Measurements from ENCODE around the gene CDYL.

CDYL gene

DNA sequence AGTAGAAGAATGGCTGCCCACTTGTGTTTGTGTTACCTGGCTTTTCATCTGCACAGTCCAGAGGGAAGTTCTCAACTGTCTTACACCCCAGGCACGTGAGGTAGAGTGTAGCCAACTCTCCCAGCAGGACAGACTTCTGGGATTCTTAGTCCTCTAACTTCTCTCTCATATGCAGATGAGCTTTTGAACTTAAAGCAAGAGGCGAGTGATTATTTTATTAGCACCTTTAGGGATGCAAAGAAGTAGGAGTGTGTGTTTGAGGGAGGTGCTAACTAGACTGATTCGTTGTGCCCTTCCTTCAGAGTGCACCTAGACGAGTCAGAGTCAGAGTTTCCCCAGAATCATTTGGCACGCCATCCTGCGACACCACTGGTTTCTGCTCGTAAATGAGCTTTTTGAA is 10.8 kb downstream of the CDYL start:
- H3K36me3 ChIP-seq = no peaks in the 10 kb centered on the region
- TF ChIP-seq, protein P1, sequence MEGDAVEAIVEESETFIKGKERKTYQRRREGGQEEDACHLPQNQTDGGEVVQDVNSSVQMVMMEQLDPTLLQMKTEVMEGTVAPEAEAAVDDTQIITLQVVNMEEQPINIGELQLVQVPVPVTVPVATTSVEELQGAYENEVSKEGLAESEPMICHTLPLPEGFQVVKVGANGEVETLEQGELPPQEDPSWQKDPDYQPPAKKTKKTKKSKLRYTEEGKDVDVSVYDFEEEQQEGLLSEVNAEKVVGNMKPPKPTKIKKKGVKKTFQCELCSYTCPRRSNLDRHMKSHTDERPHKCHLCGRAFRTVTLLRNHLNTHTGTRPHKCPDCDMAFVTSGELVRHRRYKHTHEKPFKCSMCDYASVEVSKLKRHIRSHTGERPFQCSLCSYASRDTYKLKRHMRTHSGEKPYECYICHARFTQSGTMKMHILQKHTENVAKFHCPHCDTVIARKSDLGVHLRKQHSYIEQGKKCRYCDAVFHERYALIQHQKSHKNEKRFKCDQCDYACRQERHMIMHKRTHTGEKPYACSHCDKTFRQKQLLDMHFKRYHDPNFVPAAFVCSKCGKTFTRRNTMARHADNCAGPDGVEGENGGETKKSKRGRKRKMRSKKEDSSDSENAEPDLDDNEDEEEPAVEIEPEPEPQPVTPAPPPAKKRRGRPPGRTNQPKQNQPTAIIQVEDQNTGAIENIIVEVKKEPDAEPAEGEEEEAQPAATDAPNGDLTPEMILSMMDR (IDR thresholded peaks at IDR 0.05) = no peak
- no peaks in the 10 kb centered on the region for H3K9me3 ChIP-seq
- peaks cover 9 to 14% of the 10 kb centered on the region in 2 experiments for H3K4me1 ChIP-seq (ENCODE audit: control insufficient read depth in 1 of 2, insufficient read depth in 1 of 2, low read depth in 1 of 2, low read length in 1 of 2)
- H3K27ac ChIP-seq = no peak overlapping the region
- no peak overlapping the region for H3K4me3 ChIP-seq (ENCODE audit: low read depth in 1 of 2, low read length in 1 of 2)
- no peaks in the 10 kb centered on the region for H3K27me3 ChIP-seq

DNA sequence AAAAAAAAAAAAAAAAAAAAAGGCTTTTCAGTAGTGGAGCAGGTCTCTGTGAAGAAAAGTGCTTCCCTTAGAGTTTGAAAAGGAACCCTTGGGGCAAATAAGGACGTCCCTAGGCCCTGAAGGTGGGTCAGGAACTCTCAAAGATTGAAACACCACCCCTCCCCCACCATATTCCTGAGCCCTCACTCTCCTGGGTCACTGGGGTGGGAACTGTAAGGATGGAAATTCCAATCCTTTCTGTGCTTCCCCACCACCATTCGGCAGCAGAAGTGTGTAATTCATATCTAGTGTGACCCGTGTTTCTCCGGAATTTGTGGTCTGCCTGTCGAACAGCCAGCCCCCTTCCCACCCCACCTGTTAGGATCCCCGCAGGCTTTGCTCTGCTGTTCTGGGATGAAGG is 12.3 kb downstream of the CDYL start:
- Histone ChIP-seq H3K27ac (no peak overlapping the region), H3K4me1 (ENCODE audit: control insufficient read depth in 1 of 2, insufficient read depth in 1 of 2, low read depth in 1 of 2, low read length in 1 of 2) (peaks cover 9 to 14% of the 10 kb centered on the region in 2 experiments), H3K4me3 (ENCODE audit: low read depth in 1 of 2, low read length in 1 of 2) (no peak overlapping the region), H3K36me3 (no peaks in the 10 kb centered on the region), H3K9me3 (no peaks in the 10 kb centered on the region), H3K27me3 (no peaks in the 10 kb centered on the region)
- TF ChIP-seq, protein P1 (IDR thresholded peaks at IDR 0.05) = no peak

- H3K4me3 ChIP-seq (ENCODE audit: low read depth in 1 of 2, low read length in 1 of 2) = no peak overlapping the region
- H3K27me3 ChIP-seq = no peaks in the 10 kb centered on the region
- TF ChIP-seq, protein P1 (IDR thresholded peaks at IDR 0.05) = no peak
- H3K27ac ChIP-seq = no peak overlapping the region
- peaks cover 9 to 14% of the 10 kb centered on the region in 2 experiments for H3K4me1 ChIP-seq (ENCODE audit: control insufficient read depth in 1 of 2, insufficient read depth in 1 of 2, low read depth in 1 of 2, low read length in 1 of 2)
- H3K36me3 ChIP-seq = no peaks in the 10 kb centered on the region
- H3K9me3 ChIP-seq = no peaks in the 10 kb centered on the region
Measured at GRCh38 chr6:4788953-4789584, 12.9 kb downstream of the CDYL start.

DNA sequence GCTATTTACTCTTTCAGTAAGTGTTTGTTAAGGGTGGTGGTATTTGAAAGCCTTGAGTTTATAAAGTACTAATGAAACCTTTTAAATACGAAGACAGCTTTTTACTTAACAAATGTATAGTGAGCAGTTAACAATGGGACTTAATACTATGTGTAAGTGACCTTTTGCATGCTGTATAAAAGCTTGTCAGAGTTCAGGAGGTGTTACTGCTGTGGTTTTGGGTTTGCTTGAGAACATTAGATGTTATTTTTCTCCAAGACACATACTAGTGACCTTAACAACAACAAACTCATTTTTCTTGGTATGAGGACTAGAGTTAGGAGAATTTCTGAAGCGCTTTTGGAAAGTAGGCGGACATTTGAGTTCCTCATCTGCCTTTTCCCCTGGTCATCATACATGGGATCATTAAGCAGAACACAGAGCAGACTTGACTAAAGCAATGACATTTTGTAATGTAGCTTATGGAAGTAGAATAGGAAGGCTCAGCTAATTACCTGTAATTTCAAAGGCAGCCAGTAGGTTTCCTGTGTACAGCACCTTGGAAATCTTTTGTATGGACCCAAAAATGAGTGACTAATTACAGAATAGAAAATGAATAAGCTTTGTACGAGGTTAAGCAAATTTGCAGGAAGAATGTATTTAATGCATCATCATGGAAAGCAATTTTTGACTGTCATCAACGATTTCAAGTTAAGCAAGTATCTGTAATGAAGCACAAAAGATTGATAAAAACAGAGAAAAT is 14.1 kb downstream of the CDYL start:
- Histone ChIP-seq H3K27me3 (no peaks in the 10 kb centered on the region), H3K27ac (no peak overlapping the region), H3K4me3 (ENCODE audit: low read depth in 1 of 2, low read length in 1 of 2) (no peak overlapping the region), H3K9me3 (no peaks in the 10 kb centered on the region), H3K36me3 (no peaks in the 10 kb centered on the region), H3K4me1 (ENCODE audit: control insufficient read depth in 1 of 2, insufficient read depth in 1 of 2, low read depth in 1 of 2, low read length in 1 of 2) (peaks cover 6 to 8% of the 10 kb centered on the region in 2 experiments)
- TF ChIP-seq, protein P1 (IDR thresholded peaks at IDR 0.05) = no peak

GRCh38 chr6:4794140-4794707 is 18.0 kb downstream of the CDYL start:
- Histone ChIP-seq H3K27me3 (no peaks in the 10 kb centered on the region), H3K4me3 (ENCODE audit: low read depth in 1 of 2, low read length in 1 of 2) (no peak overlapping the region), H3K36me3 (no peaks in the 10 kb centered on the region), H3K4me1 (ENCODE audit: control insufficient read depth in 1 of 2, insufficient read depth in 1 of 2, low read depth in 1 of 2, low read length in 1 of 2) (peaks cover 6 to 8% of the 10 kb centered on the region in 2 experiments), H3K27ac (no peak overlapping the region), H3K9me3 (no peaks in the 10 kb centered on the region)
- TF ChIP-seq, protein P1 (IDR thresholded peaks at IDR 0.05) = no peak

Measured in neutrophil (primary cell).